Neural progenitor cell (in vitro differentiated cells): ENCODE data around the gene DUSP23.

Experiments used
- CTCF ChIP-seq: fragments of 200-600 bp; sonication (generic); IDR thresholded peaks from 2 replicates; pipeline ENCODE4 v1.5.1; 2017; ENCODE audit warnings: antibody characterized with exemption, mild to moderate bottlenecking
- EZH2phosphoT487 ChIP-seq: fragments of 200-600 bp; sonication (generic); IDR thresholded peaks from 2 replicates; pipeline ENCODE4 v1.6.1; 2017; ENCODE audit warnings: antibody characterized with exemption

GRCh38 chr1:159827102-159827490 is 46.3 kb downstream of the DUSP23 start:
- TF ChIP-seq CTCF (no peak), EZH2phosphoT487 (no peak)
